HG03097 (cell line): Measurements from ENCODE around the gene PI3.

Experiments used
- ATAC-seq: cut with Tn5 transposase; IDR thresholded peaks from one replicate; pipeline ENCODE4 v1.9.1; 2021; ENCODE audit not compliant: unreplicated experiment, low FRiP score

PI3 gene

DNA sequence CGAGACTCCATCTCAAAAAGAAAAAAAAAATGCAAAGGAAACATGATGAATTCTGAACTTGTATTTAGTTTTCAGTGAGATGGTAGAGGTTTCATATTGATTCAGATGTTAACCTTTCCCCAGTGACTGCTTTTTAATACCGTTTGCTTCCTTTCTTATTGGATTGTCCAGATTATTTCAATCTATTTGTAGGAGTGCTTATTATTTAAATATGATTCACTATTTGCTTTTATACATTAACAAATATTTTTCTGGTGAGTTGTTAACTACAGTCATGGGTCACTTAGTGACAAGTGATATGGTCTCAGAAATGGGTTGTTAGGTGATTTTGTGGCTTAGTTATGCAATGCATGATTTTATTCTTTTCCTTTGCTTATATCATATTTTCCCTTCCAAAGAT, 8.4 kb downstream of the PI3 start:
- ATAC-seq = no peak

DNA sequence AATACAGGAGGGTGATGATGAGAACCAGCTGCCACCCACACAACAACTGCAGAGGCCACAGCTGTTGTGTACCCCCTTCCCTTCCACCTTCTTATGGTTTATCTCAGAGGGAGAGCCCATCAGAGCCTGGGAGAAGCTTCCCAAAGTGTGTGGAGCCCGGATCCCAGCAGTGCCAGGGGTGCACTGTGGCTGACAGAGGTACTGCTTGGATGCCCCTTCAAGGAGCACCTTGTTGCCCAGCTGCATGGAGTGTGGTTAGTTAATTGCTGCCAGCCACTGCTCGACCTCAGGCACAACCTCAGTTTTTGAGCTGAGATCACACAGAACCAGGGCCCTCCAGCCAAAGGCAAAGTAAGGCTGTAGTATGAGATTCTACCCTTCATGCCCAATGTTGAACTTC, 13.0 kb downstream of the PI3 start:
- no peak for ATAC-seq

DNA sequence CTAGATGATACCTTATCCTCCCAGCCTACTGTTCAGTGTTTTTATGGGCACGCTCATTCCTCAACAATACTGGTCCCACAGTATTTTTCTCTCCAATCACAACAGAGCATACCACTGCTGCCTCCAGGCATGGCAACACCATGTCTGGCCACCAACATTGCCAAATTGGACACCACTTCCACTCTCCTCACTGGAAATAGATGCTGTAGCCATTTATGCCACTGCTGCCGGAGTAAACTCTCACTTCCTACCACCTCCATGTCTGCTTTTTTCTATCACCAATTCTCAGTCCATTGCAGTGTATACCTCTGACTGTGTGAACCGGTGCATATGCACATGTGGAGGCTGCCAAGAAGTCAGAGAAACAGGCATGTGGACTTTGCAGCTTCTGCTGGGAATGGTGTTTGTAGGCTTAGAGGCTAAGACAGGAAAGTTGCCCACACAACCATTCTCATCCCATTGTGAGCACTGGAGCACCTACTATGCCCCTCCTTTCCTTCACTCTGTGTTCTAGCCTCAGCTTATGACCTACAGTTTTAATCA, 14.4 kb downstream of the PI3 start:
- no peak for ATAC-seq

DNA sequence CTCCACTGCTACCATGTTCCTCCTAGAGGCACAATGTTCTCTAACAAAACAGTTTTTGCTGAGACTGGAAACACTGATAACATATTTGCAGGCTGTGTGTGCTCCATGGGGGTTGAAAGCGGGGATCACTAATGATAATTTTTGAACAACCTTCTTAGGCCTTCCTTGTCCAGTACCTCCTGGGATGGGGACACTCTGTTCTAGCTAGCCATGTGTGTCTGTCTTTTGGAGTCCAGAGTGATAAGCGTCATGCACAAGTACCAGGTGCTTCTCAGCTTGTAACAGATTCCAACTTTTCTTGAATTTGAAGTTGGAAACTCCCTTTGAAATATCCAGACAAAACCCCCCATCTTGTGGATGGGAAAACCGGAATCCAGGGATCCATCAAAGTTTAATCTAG, 15.2 kb downstream of the PI3 start:
- ATAC-seq = no peak

DNA sequence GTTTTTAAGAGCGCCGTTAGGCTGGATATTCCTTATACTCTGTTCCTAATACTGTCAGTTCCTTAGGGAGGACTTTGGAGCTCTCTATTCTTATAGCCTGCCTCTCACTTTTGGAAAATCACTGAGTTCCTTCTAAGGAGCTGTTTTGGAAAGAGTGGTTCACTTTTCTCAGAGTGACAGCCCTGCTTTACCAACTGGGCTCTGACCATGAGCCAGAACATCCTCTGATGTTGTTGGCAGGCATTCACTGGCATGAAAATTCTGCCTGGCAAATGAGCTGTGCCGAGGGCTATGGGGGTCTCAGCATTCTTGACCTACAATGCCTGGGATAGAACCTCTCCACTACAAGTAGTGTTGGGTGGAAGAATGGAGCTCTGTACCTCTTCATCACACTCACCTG, 17.2 kb downstream of the PI3 start:
- no peak for ATAC-seq

DNA sequence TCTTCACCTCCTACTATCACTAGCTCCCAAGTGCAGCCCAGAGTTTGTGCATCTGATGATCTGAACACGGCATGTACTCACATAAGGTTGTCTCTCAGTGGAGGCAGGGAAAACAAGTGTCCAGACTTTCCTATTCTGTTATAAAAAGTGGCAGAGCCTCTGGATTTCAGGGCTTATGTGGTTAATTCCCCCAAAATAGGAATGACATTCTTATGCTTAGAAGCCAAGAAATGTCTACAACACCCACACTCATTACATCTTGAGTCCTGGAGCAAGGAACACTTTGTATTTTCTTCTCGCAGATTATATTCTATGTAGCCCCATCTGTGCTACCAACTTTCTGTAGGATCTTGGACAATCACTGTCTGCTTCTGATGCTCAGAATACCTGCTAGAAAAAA, 18.6 kb downstream of the PI3 start:
- no peak for ATAC-seq

DNA sequence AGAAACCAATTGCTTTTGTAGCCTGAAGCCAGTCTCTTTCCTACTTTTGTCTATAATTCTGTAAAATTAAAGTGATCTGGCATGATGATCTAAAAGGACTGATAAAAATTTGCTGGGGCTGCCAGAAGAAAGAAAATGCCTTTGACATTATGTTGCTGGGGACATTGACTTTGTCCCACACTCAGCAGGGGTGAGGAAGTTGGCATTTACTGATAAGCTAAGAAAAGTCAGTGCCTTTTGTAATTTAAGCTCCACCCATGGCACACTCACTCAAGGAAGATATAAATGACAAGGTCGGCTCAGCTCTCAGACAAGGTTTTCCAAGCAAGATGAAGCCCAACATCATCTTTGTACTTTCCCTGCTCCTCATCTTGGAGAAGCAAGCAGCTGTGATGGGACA, 32.0 kb downstream of the PI3 start, which contains the start of gene SEMG1:
TSS of gene SEMG1 (plus strand) at position 309 of the 400 bp plus-strand sequence. CDS start at position 330, 21 bp downstream.
- no peak for ATAC-seq

DNA sequence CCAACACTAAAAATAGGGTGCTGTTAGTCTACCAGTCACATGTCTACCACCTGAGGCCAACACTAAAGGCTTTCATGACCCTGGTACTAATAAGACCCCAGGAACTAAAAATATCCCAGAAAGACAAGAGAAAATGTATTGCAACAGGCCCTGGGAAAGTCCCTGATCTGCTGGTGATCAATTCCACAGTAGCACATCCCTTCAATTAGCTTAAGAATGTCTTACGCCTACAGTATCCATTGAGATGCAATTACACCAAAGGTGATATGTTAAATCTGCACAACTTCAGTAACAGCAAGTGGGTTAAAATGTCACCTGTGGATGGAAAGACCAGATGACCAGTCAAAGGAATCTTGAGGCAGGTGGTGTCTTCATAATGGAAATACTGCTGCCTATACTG, 35.2 kb downstream of the PI3 start:
- ATAC-seq = no peak

DNA sequence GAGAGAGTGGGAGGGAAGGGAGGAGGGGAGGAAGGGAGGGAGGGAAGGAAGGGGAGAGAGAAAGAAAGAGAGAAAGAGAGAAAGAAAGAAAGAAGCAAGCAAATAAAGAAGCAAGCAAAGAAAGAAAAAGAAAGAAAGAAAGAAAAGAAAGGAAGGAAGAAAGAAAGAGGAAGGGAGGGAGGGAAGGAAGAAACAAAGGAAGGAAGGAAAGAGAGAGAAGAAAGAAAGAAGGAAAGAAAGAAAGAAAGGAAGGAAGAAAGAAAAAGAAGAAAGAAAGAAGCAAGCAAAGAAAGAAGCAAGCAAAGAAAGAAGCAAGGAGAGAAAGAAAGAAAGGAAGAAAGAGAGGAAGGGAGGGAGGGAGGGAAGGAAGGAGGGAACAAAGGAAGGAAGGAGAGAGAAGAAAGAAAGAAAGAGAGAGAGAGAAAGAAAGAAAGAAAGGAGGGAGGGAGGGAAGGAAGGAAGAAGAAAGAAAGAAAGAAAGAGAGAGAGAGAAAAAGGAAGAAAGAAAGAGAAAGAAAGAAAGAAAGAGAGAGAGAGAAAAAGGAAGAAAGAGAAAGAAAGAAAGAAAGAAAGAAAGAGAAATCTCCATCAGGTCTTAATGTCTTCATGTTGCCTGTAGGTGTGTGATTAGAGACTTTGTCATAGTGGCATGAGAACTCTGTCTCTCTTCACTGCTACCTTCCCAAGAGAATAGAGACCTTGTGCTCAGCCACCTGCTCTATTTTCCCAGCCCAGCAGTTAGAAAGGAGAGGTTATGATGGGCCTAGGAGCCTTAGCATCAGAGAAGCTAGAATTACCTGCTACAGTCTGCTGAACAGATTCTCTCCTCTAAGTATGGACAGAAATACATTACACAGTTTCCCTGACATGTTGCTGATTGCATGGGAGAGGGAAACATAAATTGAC, 37.1 kb downstream of the PI3 start:
- ATAC-seq = no peak

DNA sequence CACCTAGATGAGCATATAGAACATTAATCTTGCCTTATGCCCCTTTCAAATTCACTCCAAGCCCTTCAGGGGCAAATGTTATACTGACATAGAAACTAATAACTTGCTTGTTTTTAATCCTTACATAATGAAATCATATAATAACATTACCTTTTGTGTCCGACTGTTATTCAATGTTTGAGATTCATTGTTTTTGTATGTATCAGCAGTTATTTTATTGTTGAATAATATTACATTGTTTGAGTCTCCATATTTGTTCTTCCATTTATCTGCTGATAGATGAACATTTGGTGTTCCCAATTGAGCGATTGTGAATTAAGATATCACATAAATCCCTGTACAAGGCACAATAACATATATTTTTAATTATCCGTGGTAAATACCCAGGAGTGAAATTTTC, 38.1 kb downstream of the PI3 start:
- ATAC-seq = no peak

DNA sequence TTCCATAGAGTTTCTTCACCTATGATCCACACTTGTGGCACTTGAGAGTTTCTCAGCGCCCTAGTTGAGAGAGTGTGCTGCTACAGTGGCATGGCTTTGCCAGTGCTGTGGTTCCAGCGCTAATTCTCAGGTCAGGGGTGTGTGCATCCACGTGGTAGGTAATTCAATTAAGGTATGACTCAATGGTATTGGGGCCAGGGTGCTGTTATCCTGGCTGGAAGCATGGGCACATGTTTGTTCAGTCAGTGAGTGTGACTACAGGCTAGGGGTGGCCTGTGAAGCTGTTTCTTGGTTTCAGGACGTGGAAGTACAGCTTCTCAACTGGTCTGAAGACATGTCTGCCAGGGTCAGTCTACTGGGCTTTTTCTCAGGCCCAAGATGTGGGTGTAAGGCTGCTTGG, 43.4 kb downstream of the PI3 start:
- no peak for ATAC-seq

DNA sequence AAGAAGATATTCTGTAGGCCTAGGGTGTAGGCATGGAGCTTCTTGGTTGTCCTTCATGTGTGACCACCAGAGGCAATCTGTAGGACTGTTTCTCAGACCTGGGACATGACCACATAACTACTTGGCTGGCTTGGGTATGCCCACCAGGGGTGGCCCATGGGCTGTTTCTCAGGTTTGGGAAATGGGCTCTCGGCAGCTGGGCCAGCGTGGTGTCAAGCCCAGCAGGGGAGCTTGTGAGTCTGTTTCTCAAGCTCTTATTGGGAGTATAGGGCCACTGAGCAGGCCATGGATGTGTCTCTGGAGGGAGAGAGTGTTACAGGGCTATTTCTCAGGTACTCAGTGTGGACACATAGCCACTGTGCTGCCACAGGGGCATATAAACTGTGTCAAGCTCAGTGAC, 43.9 kb downstream of the PI3 start:
- ATAC-seq = no peak

DNA sequence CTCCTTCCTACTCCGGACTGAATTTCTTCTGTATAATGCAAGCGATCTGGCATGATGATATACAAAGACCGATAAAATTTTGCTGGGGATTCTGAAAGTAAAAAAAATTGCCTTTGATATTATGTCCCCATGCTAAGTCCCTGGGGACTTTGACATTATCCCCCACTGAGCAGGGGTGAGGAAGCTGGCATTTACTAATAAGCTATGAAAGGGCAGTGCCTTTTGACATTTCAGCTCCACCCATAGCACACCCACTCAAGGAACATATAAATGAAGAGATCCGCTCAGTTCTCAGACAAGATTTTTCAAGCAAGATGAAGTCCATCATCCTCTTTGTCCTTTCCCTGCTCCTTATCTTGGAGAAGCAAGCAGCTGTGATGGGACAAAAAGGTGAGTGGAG, 46.4 kb downstream of the PI3 start, which contains the start of gene SEMG2:
TSS of gene SEMG2 (plus strand) at position 298 of the 400 bp plus-strand sequence. CDS start at position 315, 17 bp downstream.
- no peak for ATAC-seq

DNA sequence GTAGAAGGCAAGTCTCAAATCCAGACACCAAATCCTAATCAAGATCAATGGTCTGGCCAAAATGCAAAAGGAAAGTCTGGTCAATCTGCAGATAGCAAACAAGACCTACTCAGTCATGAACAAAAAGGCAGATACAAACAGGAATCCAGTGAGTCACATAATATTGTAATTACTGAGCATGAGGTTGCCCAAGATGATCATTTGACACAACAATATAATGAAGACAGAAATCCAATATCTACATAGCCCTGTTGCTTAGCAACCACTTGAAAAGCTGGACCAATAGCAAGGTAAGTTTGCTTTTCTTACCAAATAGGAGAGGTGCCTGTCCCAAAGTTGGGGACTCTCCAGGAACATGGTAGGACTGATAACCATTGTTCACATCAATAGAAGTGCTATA, 48.4 kb downstream of the PI3 start:
- no peak for ATAC-seq
